ENCODE measurements around the gene UST.

The UST gene

DNA sequence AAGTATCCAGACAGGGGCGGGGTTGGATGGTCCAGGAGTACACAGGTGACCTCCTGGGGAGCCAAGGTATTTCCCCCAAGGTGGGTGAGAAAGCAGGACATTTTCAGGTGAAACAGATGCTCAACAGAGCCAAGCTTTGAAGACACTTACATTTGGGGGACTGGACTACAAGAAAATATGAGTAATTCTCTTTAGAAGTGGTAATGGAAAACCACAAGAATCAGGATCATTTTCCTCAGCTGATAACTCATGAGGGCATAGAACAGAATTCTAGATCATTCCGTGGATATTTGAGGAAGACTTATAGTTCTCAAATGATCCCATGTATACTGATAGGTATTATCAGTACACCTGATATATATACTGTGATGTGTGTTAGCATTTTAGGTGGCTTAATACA lies 89.9 kb downstream of the UST start:
- TF ChIP-seq, protein P1, sequence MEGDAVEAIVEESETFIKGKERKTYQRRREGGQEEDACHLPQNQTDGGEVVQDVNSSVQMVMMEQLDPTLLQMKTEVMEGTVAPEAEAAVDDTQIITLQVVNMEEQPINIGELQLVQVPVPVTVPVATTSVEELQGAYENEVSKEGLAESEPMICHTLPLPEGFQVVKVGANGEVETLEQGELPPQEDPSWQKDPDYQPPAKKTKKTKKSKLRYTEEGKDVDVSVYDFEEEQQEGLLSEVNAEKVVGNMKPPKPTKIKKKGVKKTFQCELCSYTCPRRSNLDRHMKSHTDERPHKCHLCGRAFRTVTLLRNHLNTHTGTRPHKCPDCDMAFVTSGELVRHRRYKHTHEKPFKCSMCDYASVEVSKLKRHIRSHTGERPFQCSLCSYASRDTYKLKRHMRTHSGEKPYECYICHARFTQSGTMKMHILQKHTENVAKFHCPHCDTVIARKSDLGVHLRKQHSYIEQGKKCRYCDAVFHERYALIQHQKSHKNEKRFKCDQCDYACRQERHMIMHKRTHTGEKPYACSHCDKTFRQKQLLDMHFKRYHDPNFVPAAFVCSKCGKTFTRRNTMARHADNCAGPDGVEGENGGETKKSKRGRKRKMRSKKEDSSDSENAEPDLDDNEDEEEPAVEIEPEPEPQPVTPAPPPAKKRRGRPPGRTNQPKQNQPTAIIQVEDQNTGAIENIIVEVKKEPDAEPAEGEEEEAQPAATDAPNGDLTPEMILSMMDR (IDR thresholded peaks at IDR 0.05; ENCODE audit: low read depth, low read length): no peak
- DNase-seq (ENCODE audit: extremely low read depth, low read depth): no peak

DNA sequence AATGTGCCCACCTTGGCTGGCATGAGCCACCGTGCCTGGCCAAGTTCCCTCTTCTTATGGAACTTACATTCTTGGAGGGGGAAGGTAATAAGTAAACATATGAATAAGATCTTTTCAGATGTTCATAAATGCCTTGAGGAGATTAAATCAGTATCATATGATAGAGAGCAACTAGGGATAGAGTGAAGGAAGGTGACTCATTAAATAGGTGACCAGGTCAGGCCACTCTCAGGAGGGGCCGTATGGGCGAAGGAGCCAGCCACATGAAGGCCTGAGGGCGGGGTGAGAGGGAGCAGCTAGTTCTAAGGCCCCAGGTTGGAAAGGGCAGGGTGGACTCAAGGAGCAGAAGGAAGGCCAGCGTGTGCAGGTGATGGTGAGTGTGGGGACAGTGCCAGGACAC lies 91.1 kb downstream of the UST start:
- no peak for DNase-seq (ENCODE audit: extremely low read depth, low read depth)
- TF ChIP-seq, protein P1 (IDR thresholded peaks at IDR 0.05; ENCODE audit: low read depth, low read length): no peak

DNA sequence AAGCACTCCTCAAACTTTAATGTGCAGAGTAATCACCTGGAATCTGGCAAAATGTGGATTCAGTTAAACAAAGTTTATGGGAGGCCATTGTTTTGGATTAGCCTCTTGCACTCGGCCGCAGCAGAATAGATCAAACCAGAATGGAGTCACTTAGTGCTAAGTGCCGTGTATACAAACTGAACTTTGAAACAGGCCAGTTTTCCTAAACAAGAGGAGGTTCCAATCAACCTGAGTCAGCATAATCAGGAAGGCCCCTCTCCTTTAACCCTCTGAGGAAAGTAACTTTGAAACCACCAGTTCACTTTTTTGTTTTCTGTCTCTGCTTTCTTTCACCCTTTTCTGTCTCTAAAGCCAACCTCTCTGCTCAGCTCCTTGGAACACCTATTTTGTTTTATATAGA lies 92.2 kb downstream of the UST start:
- TF ChIP-seq, protein P1 (IDR thresholded peaks at IDR 0.05; ENCODE audit: low read depth, low read length): no peak
- no peak for DNase-seq (ENCODE audit: extremely low read depth, low read depth)

GRCh38 chr6:148840256-148840655 lies 93.4 kb downstream of the UST start:
- no peak for DNase-seq (ENCODE audit: extremely low read depth, low read depth)
- TF ChIP-seq, protein P1 (IDR thresholded peaks at IDR 0.05; ENCODE audit: low read depth, low read length): no peak

GRCh38 chr6:148842296-148843019 lies 95.6 kb downstream of the UST start:
- no peak for DNase-seq (ENCODE audit: extremely low read depth, low read depth)
- TF ChIP-seq, protein P1 (IDR thresholded peaks at IDR 0.05; ENCODE audit: low read depth, low read length): no peak

DNA sequence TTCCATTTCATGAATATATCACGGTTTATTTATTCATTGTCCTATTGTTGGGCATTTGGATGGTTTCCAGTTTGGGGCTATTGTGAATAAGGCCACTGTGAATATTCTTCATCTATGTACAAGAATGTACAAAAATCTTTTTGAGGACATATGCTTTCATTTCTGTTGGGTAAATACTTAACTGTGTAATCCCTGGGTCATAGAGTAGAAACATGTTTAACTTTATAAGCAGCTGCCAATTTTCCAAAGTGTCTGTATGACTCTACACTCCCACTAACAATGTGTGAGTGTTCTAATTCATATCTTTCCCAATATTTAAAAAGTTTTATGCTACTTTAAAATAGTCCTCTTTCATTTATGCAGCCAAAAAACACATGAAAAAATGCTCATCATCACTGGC lies 98.6 kb downstream of the UST start:
- no peak for DNase-seq (ENCODE audit: extremely low read depth, low read depth)
- TF ChIP-seq, protein P1 (IDR thresholded peaks at IDR 0.05; ENCODE audit: low read depth, low read length): no peak

- TF ChIP-seq, protein P1 (IDR thresholded peaks at IDR 0.05; ENCODE audit: low read depth, low read length): no peak
Measured at GRCh38 chr6:148846778-148847761, 100.2 kb downstream of the UST start.

More at GRCh38 chr6:148846778-148847761, 100.2 kb downstream of the UST start:
- no peak for DNase-seq (ENCODE audit: extremely low read depth, low read depth)
